GM12873 (cell line): ENCODE results near the gene CNTROB.

ENCODE experiments used
- CTCF ChIP-seq: IDR thresholded peaks from 2 replicates; pipeline ENCODE4 v1.5.1; 2012; ENCODE audit warnings: low read depth, mild to moderate bottlenecking, moderate library complexity, low read length, control low read depth; ENCODE audit not compliant: insufficient read depth; ENCODE audit errors: missing control alignments

The CNTROB gene

DNA sequence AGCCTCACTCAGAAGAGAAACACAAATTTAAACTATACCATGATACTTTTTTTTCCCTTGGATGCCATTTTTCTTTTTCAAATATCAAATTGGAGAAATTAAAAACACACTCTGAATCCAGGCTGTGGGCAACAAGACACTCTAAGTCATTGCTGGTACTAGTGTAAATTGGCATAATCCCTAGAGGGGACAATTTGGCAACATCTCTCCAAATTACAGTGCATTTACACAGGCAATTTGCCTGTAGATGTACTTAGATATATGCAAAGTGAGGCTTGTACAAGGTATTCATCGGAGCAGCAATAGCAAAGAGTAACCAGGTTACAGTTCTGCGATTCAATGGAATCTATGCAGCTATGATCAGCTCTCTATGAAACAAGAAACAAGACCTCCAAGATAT, 63.7 kb downstream of the CNTROB start:
- TF ChIP-seq CTCF, result no peak

- TF ChIP-seq CTCF, result peak; percentile 8
Observed at GRCh38 chr17:7997186-7997585, 65.2 kb downstream of the CNTROB start.
